ENCODE measurements around the gene TOMT. TPM values are rescaled to one million over a fixed set of nuclear protein-coding genes. Genes with fewer than 3 reads are reported as not detected.
A peak's percentile ranks its signal among the peaks of the same experiment; 100 is the strongest.

TOMT gene
- not detected for total RNA-seq

GRCh38 chr11:72105888-72106287 lies at the start of gene TOMT:
Gene TOMT (plus strand): TSS chr11:72105924. CDS start chr11:72105952, 28 bp downstream.
- DNase-seq (ENCODE audit: low spot score in 2 of 2): no peak
- Histone ChIP-seq H3K9me3 (no peaks in the 10 kb centered on the region), H3K27me3 (no peaks in the 10 kb centered on the region), H3K4me3 (no peak within 1 kb of the TSS), H3K36me3 (no peaks in the 10 kb centered on the region), H3K27ac (no peak within 1 kb of the TSS), H3K4me1 (peaks cover 10 to 18% of the 10 kb centered on the region in 2 donors)
- TF ChIP-seq CTCF (IDR thresholded peaks at IDR 0.05): no peak
- intact Hi-C loops (cut with DNase I): no loop called here

GRCh38 chr11:72058416-72059034 lies 47.2 kb upstream of the TOMT start:
- intact Hi-C loops (cut with DNase I): no loop called here
- Histone ChIP-seq H3K4me1 (no peaks in the 10 kb centered on the region), H3K36me3 (no peaks in the 10 kb centered on the region), H3K27ac (no peak overlapping the region), H3K27me3 (no peaks in the 10 kb centered on the region), H3K9me3 (no peaks in the 10 kb centered on the region), H3K4me3 (no peak overlapping the region)
- DNase-seq (ENCODE audit: low spot score in 2 of 2): peak in 1 of 2 donors; percentile 35
- no peak for TF ChIP-seq CTCF (IDR thresholded peaks at IDR 0.05)

GRCh38 chr11:72061739-72062396 lies 43.9 kb upstream of the TOMT start:
- H3K27me3 ChIP-seq: no peaks in the 10 kb centered on the region
- intact Hi-C loops (cut with DNase I): no loop called here
- no peaks in the 10 kb centered on the region for H3K36me3 ChIP-seq
- no peaks in the 10 kb centered on the region for H3K9me3 ChIP-seq
- TF ChIP-seq CTCF (IDR thresholded peaks at IDR 0.05): no peak
- no peak overlapping the region for H3K4me3 ChIP-seq
- peak in 1 of 2 donors; percentile 5 for DNase-seq (ENCODE audit: low spot score in 2 of 2)
- no peaks in the 10 kb centered on the region for H3K4me1 ChIP-seq
- no peak overlapping the region for H3K27ac ChIP-seq

GRCh38 chr11:72066855-72067254 lies 38.9 kb upstream of the TOMT start:
- no peaks in the 10 kb centered on the region for H3K9me3 ChIP-seq
- no peaks in the 10 kb centered on the region for H3K36me3 ChIP-seq
- H3K4me1 ChIP-seq: peaks cover 0 to 24% of the 10 kb centered on the region in 2 donors
- intact Hi-C loops (cut with DNase I): no loop called here
- H3K4me3 ChIP-seq: no peak overlapping the region
- H3K27ac ChIP-seq: peak overlapping the region; percentile 3 to 87
- DNase-seq (ENCODE audit: low spot score in 2 of 2): peak in 1 of 2 donors; percentile 8
- no peaks in the 10 kb centered on the region for H3K27me3 ChIP-seq
- TF ChIP-seq CTCF (IDR thresholded peaks at IDR 0.05): no peak

- Histone ChIP-seq H3K4me3 (no peak overlapping the region), H3K27me3 (no peaks in the 10 kb centered on the region), H3K27ac (peak overlapping the region; percentile 3 to 87), H3K36me3 (no peaks in the 10 kb centered on the region), H3K9me3 (no peaks in the 10 kb centered on the region), H3K4me1 (peaks cover 4 to 28% of the 10 kb centered on the region in 2 donors)
- DNase-seq (ENCODE audit: low spot score in 2 of 2): no peak
- intact Hi-C loops (cut with DNase I): no loop called here
- no peak for TF ChIP-seq CTCF (IDR thresholded peaks at IDR 0.05)
Measured at GRCh38 chr11:72067266-72067665, 38.5 kb upstream of the TOMT start.

All from ascending aorta (tissue), 2 donors.